Stimulated activated CD4-positive, alpha-beta T cell treated with anti-CD3 and anti-CD28 coated beads, Interleukin-15, amount 100 ng/mL, for 1 hour (primary cell): ENCODE results near the gene EDC4.
"Not testable (repeated sequence)": the region's sequence is repeated elsewhere in the genome, so short reads cannot be mapped to it uniquely, and the experiment has no call there.

Source experiments
- DNase-seq, 2 donors: peaks; one replicate each; pipeline ENCODE4 v3.0.0-alpha.2; 2020; ENCODE audit warnings: low read depth in 1 of 2, low spot score in 1 of 2

Gene EDC4, protein sequence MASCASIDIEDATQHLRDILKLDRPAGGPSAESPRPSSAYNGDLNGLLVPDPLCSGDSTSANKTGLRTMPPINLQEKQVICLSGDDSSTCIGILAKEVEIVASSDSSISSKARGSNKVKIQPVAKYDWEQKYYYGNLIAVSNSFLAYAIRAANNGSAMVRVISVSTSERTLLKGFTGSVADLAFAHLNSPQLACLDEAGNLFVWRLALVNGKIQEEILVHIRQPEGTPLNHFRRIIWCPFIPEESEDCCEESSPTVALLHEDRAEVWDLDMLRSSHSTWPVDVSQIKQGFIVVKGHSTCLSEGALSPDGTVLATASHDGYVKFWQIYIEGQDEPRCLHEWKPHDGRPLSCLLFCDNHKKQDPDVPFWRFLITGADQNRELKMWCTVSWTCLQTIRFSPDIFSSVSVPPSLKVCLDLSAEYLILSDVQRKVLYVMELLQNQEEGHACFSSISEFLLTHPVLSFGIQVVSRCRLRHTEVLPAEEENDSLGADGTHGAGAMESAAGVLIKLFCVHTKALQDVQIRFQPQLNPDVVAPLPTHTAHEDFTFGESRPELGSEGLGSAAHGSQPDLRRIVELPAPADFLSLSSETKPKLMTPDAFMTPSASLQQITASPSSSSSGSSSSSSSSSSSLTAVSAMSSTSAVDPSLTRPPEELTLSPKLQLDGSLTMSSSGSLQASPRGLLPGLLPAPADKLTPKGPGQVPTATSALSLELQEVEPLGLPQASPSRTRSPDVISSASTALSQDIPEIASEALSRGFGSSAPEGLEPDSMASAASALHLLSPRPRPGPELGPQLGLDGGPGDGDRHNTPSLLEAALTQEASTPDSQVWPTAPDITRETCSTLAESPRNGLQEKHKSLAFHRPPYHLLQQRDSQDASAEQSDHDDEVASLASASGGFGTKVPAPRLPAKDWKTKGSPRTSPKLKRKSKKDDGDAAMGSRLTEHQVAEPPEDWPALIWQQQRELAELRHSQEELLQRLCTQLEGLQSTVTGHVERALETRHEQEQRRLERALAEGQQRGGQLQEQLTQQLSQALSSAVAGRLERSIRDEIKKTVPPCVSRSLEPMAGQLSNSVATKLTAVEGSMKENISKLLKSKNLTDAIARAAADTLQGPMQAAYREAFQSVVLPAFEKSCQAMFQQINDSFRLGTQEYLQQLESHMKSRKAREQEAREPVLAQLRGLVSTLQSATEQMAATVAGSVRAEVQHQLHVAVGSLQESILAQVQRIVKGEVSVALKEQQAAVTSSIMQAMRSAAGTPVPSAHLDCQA (N-terminal part only)

DNA sequence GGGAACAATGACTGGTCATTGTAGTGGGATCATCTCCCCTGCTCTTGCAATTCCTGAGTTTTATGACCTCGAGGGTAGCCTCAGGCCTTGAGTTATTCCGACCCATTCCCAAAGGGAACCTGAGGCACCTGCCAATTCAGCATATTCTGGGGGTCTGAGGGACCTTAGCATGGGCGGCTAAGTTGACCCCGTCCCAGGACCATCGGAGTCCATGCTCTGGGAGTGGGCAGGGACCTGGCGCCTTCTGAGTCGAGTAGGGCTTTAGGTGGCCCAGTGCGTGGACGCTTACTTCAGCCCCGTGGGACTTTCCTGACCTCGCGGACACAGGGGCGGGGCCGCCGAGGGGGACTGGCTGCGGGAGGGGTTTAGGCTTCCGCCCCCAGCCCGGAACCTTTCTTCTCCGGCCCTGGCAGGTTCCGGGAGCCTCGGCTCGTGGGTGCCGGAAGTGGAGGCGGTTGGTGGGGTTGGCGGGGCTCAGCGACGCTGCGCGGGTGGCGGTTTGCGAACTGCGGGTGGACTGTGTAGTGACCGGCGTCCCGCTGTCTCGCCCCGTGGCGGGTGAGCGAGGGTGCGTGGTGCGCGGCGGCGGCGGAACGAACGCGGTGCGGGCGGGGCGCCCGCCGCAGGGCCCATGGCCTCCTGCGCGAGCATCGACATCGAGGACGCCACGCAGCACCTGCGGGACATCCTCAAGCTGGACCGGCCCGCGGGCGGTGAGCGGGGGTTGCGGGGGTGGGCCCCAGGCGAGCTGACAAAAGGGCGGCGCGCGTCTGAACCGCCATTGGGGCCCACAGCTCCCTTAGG is at the start of gene EDC4:
TSS of gene EDC4 (plus strand) at position 422 of the 804 bp plus-strand sequence. CDS start at position 632, 210 bp downstream.
- peak; percentile 81 to 84 for DNase-seq

DNA sequence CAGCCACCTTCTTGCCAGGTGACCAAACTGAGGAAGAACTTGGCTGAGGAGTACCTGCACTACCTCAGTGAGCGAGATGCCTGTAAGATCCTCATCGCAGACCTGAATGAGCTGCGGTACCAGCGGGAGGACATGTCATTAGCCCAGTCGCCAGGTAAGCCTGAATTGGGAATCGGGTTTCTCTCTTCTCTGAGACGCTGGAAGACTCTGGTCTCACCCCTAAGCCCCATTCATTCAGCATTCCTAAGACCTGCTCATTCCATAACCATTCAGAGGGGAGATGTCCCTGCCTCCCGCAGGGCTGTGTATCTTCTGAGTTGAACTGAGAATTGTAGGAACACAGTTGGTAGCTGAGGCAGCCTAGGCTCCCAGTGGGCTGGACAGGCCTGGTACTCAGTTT is 47.7 kb upstream of the EDC4 start:
- DNase-seq, result no peak

DNA sequence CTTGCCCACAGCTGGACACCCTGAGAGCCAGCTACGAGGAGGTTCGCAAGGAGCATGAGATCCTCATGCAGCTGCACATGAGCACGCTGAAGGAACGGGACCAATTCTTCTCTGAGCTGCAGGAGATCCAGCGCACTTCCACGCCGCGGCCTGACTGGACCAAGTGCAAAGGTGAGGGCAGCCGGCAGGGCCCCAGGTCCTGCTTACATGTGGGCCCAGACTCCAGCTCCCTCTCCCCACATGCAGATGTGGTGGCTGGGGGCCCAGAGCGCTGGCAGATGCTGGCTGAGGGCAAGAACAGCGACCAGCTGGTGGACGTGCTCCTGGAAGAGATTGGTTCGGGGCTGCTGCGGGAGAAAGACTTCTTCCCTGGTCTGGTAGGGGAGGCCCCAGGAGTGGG is 46.9 kb upstream of the EDC4 start:
- no peak for DNase-seq

DNA sequence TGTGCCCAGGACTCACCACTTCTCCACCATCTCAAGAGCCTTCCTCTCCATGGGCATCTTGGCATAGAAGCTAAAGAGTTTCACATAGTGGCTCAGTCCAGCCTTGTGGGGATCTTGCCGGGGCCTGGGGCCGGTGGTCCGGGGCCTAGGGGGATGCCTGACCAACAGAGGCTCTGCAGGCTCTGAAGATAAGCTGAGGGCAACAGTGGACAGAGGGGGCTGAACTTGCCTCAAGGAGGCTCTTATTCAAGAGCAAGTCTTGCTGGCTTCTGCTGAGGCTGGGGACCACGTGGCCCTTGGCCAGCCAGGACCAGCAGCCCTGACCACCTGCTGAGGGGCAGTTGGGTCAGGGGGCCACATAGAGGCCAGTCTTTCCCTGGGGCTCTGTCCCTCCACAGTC is 44.2 kb upstream of the EDC4 start:
- no peak for DNase-seq

DNA sequence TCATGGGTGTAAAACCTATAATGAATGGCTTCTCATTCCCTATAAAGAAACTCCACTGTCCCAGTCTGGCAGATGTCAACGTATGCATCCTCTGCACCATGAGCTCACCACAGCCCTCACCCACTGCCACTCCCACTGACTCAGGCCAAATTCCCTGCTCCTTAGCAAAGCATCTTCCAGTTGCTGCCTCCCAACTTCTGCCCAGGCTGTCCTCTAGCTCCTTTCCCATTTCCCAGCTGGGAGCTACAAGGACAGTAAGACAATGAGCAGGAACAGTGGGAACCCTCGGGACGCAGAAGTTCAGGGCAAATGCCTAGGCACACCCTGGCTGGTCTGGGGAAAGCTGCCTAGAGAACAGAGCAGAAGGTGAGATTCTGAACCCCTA is 39.8 kb upstream of the EDC4 start:
- no peak for DNase-seq

DNA sequence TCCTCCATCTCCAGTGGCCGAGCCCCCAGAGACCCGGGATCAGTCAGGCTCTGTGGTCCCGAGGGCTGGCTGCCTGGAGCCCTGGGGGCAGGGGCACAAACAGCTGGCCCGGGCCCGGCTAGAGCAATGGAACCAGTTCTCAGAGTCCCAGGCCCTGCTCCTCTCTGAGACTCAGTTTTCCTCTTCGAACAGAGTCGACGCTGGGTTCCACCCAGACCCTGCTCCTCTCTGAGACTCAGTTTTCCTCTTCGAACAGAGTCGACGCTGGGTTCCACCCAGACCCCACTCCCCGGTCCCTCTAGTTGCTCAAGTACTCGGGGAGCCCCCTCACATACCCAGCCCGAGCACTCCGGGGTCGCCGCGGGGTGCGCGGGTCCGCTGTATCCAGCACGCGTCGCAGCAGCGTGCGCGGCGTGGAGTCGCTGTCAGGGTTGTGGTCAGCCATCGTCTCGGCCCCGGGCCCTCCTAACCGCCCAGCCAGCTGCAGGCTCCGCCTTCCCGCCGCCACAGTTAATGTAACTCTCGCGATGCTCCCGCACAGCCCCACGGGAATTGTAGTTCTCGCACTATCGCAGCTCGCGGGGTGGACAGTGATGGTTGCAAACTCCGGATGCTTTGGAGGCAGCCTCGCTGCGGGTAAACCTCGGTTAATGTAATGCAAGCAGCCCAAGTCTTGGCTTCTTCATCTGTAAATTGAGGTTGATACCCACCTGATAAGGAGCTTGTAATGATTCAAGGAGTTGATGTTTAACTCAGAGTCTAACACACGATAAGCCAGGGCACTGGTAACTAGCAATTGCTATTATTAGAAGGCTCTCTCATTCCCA is 39.2 kb upstream of the EDC4 start:
- DNase-seq, result peak; percentile 79 to 86

DNA sequence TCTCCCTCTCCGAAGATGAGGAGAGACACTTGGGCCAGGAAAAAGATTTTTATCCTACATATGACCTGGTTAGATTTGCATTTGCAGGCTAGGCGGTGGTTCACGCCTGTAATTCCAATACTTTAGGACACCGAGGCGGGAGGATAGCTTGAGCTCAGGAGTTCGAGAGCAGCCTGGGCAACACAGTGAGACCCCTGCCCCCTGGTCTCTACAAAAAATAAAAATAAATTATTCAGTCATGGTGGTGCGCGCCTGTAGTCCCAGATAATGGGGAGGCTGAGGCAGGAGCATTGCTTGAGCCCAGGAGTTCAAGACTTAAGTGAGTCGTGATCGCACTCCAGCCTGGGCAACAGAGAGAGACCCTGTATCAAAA is 38.6 kb upstream of the EDC4 start:
- DNase-seq, result no peak

DNA sequence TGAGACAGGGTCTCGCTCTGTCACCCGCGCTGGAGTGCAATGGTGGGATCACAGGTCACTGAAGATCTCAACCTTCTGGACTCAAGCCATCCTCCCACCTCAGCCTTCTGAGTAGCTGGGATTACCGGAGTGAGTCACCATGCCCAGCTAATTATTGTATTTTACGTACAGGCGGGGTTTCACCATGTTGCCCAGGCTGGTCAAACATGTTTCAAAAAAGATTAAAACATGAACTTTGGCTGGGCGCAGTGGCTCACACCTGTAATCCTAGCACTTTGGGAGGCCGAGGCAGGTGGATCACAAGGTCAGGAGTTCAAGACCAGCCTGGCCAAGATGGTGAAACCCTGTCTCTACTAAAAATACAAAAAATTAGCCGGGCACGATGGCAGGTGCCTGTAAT is 35.7 kb upstream of the EDC4 start:
- not testable (repeated sequence) for DNase-seq

DNA sequence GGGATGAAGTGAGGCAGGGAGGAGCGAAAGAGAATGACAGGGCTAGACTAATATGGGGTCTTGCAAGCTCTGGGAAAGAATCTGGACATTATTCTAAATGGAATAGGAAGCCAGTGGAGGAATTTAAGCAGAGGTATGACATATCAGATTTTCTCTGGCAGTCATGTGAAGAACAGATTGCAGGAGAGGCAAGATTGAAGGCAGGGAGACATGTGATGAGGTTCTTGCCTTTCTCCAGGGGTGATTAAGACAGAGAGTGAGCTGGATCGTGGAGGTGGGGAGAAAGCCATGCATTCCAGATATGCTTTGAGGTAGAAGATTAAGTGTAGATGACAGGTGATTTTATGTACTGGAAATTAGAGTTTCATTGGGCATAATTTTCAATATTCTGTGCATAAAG is 35.0 kb upstream of the EDC4 start:
- DNase-seq, result no peak

DNA sequence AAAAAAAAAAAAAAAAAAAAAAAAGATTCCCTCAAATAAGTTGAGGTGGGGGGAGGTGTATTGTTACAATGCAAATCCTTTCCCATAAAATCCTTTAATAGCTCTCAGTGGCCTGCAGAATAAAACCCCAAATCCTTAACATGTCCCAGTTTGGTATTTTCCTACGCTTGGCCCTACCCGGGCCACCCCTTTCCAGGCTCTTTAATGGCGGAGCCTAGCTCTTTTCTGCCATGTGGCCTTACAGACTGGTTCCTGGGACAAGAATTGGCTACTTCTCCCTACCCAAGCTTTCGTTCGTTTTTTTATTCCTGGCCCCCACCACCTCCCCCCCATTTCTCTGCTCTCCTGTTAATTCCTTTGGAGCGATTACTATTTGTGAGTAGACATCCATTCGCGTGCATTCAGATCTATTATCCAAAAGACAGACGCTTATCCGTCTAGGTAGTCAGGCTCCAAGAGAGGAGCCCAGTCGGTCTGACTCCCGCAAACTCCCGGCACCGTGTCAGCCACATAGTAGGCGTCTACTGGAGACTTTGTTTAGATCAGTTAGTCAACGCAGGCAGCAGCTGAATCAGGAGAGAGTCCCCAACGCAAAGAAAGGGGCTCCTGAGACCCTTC is 31.5 kb upstream of the EDC4 start:
- peak in 1 of 2 donors; percentile 10 for DNase-seq

DNA sequence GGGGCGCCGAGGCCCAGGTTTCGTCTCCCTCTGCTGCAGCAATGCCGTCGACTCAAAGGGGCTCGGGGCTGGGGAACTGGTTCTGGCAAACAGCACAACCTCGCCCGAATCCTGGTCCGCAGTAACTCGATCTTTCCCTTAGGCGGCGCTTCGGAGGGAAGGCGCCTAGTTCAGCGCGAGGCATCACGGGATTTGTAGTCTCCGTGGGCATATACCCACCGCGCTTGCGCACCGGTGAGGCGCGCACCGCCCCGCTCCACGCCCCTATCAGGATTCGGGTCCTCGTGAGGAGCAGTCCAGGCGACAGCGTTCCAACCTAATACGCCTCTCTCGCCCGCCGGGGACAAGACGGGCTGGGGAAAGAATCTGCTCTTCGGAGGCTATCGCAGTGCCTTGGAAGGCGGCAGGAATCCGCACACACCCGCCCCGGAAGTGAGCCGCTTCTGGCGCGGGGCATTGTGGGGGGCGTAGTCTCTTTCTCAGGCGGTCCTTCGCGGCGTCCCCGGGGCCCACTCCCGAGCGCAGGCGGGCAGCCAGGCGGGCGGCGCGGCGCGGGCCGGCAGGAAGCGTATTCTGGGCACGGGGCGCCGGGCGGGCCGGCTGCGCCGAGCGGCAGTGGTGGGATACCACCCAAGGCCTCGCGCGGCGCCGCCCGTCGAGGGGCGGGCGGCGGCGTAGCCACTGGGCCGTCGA is 30.9 kb upstream of the EDC4 start, which contains the start of gene THAP11:
TSS of gene THAP11 (plus strand) at position 505 of the 693 bp plus-strand sequence. CDS start 235 bp downstream, outside the sequence.
- peak; percentile 85 to 88 for DNase-seq

DNA sequence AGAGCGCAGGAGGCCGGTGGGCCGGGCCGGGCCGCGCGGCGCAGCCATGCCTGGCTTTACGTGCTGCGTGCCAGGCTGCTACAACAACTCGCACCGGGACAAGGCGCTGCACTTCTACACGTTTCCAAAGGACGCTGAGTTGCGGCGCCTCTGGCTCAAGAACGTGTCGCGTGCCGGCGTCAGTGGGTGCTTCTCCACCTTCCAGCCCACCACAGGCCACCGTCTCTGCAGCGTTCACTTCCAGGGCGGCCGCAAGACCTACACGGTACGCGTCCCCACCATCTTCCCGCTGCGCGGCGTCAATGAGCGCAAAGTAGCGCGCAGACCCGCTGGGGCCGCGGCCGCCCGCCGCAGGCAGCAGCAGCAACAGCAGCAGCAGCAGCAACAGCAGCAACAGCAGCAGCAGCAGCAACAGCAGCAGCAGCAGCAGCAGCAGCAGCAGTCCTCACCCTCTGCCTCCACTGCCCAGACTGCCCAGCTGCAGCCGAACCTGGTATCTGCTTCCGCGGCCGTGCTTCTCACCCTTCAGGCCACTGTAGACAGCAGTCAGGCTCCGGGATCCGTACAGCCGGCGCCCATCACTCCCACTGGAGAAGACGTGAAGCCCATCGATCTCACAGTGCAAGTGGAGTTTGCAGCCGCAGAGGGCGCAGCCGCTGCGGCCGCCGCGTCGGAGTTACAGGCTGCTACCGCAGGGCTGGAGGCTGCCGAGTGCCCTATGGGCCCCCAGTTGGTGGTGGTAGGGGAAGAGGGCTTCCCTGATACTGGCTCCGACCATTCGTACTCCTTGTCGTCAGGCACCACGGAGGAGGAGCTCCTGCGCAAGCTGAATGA is 30.1 kb upstream of the EDC4 start:
- DNase-seq, result peak; percentile 32 to 39

DNA sequence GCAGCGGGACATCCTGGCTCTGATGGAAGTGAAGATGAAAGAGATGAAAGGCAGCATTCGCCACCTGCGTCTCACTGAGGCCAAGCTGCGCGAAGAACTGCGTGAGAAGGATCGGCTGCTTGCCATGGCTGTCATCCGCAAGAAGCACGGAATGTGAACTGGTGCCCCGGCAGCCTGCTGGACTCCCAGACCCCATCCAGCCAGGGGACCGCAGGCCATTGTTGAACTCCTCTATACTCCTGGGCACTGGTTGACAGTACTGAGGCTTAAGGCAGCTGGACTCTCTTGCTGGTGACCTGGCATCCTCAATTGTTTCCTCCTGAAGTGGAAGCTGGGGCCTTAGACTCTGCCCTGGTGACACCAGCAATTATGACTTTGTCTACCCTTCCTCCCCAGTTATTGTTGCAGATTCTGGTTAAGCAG is 29.5 kb upstream of the EDC4 start:
- DNase-seq, result no peak

DNA sequence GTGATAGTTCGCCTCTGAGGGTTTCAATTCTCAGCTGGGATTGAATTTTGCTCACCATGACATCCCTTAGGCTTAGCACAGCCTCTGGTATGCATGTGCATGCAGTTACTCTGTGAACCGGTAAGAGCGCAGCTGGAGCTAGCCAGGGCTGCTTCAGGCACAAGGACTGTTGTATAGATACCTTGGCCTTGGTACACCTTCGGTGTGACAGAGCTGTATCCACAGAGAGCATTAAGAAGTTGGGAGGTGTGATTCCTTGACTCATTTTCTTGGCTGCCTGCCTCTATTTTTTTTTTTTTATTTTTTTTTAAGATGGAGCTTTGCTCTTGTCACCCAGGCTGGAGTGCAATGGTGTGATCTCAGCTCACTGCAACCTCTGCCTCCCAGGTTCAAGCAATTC is 28.4 kb upstream of the EDC4 start:
- no peak for DNase-seq

DNA sequence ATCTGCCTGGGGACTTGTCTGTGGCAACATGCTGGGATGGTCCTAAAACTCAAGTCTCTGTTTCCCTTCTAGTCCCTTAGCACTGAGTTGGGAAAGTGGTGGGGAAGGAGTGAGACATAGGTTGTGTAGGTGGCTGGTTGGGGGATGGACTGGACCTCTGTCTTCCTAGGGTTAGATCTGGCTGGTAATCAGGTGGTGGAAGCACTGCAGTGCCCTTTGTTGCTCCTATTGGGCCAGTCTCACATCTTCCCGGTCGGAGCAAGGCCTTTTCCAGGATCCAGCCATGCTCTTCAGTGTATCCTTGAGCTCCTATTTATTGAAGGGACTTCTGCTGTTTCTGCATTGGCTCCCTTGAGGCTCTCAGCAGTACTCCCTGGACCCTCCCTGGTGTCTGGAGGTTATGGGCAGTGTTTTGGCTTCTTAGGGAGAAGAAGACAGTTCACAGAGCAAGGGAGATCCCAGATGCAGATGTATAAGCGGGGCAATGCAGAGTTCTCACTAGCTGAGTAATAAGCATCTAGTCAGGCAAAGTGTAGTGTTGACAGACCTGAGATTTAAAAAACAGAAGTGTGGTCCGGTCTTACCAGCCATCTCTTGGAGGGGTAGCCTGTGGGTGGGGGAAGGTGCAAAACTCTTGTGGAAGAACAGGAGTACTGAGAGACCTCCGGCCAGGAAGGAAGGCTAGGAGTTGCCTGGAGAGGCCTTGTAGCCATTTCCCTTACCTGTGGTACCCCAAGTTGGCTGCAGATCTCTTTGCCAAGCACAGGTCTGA is 27.4 kb upstream of the EDC4 start:
- no peak for DNase-seq

DNA sequence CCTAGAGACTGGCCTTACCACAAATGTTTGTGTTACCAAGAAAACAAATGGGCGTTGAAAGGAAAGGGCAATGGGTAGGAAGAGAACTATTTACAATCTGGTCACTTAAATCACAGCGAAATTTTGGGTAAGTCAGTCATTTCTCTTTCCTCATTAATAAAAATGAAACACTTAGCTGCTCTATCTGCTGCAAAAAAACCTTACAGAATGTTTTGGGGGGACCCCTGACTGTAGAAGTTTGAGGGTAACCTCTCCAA is 26.9 kb upstream of the EDC4 start:
- no peak for DNase-seq
